ENCODE data around the gene CHD1.

CHD1 gene

GRCh38 chr5:98935206-98935605 lies 6.4 kb upstream of the CHD1 start:
- H3K36me3 ChIP-seq = peaks cover 10% of the 10 kb centered on the region
- no peaks in the 10 kb centered on the region for H3K9me3 ChIP-seq
- peaks cover 59 to 61% of the 10 kb centered on the region in 2 experiments for H3K4me1 ChIP-seq (ENCODE audit: control insufficient read depth in 1 of 2, insufficient read depth in 1 of 2, low read depth in 1 of 2, low read length in 1 of 2)
- no peaks in the 10 kb centered on the region for H3K27me3 ChIP-seq
- H3K4me3 ChIP-seq (ENCODE audit: low read depth in 1 of 2, low read length in 1 of 2) = no peak overlapping the region
- H3K27ac ChIP-seq = peak overlapping the region; percentile 99
- TF ChIP-seq, protein P1, sequence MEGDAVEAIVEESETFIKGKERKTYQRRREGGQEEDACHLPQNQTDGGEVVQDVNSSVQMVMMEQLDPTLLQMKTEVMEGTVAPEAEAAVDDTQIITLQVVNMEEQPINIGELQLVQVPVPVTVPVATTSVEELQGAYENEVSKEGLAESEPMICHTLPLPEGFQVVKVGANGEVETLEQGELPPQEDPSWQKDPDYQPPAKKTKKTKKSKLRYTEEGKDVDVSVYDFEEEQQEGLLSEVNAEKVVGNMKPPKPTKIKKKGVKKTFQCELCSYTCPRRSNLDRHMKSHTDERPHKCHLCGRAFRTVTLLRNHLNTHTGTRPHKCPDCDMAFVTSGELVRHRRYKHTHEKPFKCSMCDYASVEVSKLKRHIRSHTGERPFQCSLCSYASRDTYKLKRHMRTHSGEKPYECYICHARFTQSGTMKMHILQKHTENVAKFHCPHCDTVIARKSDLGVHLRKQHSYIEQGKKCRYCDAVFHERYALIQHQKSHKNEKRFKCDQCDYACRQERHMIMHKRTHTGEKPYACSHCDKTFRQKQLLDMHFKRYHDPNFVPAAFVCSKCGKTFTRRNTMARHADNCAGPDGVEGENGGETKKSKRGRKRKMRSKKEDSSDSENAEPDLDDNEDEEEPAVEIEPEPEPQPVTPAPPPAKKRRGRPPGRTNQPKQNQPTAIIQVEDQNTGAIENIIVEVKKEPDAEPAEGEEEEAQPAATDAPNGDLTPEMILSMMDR (IDR thresholded peaks at IDR 0.05) = no peak

- Histone ChIP-seq H3K27me3 (no peaks in the 10 kb centered on the region), H3K4me1 (ENCODE audit: control insufficient read depth in 1 of 2, insufficient read depth in 1 of 2, low read depth in 1 of 2, low read length in 1 of 2) (peaks cover 58% of the 10 kb centered on the region in 2 experiments), H3K36me3 (peaks cover 11% of the 10 kb centered on the region), H3K4me3 (ENCODE audit: low read depth in 1 of 2, low read length in 1 of 2) (no peak overlapping the region), H3K27ac (peak overlapping the region; percentile 99), H3K9me3 (no peaks in the 10 kb centered on the region)
- TF ChIP-seq, protein P1 (IDR thresholded peaks at IDR 0.05) = no peak
Measured at GRCh38 chr5:98934546-98934945, 5.7 kb upstream of the CHD1 start.

GRCh38 chr5:98933445-98934072 lies 4.8 kb upstream of the CHD1 start:
- Histone ChIP-seq H3K27me3 (no peaks in the 10 kb centered on the region), H3K4me1 (ENCODE audit: control insufficient read depth in 1 of 2, insufficient read depth in 1 of 2, low read depth in 1 of 2, low read length in 1 of 2) (peaks cover 51 to 54% of the 10 kb centered on the region in 2 experiments), H3K36me3 (peaks cover 11% of the 10 kb centered on the region), H3K9me3 (no peaks in the 10 kb centered on the region), H3K27ac (peak overlapping the region; percentile 99), H3K4me3 (ENCODE audit: low read depth in 1 of 2, low read length in 1 of 2) (peak overlapping the region; percentile 8 to 21)
- TF ChIP-seq, protein P1 (IDR thresholded peaks at IDR 0.05) = no peak

- Histone ChIP-seq H3K36me3 (peaks cover 7% of the 10 kb centered on the region), H3K9me3 (no peaks in the 10 kb centered on the region), H3K4me1 (ENCODE audit: control insufficient read depth in 1 of 2, insufficient read depth in 1 of 2, low read depth in 1 of 2, low read length in 1 of 2) (peaks cover 59 to 60% of the 10 kb centered on the region in 2 experiments), H3K4me3 (ENCODE audit: low read depth in 1 of 2, low read length in 1 of 2) (peak overlapping the region in 1 of 2 experiments; percentile 81), H3K27ac (peak overlapping the region; percentile 99), H3K27me3 (no peaks in the 10 kb centered on the region)
- TF ChIP-seq, protein P1 (IDR thresholded peaks at IDR 0.05) = no peak
Measured at GRCh38 chr5:98930972-98931762, 2.4 kb upstream of the CHD1 start.

DNA sequence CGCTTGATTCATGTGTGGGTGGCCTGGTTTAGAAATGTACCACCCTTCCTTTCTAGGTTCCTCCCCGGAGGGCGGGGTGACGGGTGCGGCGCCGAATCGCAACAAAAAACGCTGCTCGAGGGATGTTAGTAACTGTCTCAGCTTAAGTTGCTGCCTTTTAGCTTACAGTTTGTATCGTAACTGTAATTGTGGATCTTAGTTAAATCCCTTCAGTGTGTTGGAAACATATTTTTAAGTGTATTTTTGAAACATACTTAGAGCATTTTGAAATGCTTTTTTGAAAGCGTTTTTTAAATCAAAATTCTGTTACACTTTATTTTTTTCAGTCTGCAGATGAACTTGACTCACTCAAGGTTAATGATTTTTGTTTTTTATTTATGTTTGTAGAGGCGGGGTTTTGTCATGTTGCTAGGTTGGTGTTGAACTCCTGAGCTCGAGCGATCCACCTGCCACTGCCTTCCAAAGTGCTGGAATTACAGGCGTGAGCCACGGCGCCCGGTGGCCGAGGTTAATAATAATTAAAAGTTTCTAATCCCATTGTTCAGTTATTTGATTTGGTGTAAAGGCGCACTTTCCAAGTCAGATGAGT lies 997 bp upstream of the CHD1 start:
- Histone ChIP-seq H3K9me3 (no peaks in the 10 kb centered on the region), H3K36me3 (peaks cover 17% of the 10 kb centered on the region), H3K4me3 (ENCODE audit: low read depth in 1 of 2, low read length in 1 of 2) (peak overlapping the region; percentile 66 to 81), H3K4me1 (ENCODE audit: control insufficient read depth in 1 of 2, insufficient read depth in 1 of 2, low read depth in 1 of 2, low read length in 1 of 2) (peaks cover 56 to 62% of the 10 kb centered on the region in 2 experiments), H3K27me3 (no peaks in the 10 kb centered on the region), H3K27ac (peak overlapping the region; percentile 99)
- TF ChIP-seq, protein P1 (IDR thresholded peaks at IDR 0.05) = no peak
